ENCODE data around the gene DNAJC24.

DNA sequence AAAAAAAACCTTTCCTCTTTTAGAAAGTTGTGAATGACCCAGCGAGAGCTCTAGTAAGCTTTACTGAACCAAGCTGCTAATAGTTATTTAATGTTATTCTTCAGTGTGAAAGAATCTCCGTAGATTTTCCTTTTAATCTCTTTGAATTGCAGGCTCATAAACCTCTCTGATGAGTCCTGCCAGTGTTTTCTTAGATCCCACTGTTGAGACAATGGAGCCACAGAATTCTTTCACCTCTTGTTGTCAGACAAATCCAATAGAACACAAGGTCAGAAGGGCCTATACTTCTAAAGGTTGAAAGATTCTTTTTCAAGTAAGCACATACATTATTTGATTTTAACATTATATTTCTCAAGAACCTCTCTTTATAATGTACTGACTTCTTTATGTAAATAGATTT is 52.2 kb downstream of the DNAJC24 start:
- TF ChIP-seq, protein P1, sequence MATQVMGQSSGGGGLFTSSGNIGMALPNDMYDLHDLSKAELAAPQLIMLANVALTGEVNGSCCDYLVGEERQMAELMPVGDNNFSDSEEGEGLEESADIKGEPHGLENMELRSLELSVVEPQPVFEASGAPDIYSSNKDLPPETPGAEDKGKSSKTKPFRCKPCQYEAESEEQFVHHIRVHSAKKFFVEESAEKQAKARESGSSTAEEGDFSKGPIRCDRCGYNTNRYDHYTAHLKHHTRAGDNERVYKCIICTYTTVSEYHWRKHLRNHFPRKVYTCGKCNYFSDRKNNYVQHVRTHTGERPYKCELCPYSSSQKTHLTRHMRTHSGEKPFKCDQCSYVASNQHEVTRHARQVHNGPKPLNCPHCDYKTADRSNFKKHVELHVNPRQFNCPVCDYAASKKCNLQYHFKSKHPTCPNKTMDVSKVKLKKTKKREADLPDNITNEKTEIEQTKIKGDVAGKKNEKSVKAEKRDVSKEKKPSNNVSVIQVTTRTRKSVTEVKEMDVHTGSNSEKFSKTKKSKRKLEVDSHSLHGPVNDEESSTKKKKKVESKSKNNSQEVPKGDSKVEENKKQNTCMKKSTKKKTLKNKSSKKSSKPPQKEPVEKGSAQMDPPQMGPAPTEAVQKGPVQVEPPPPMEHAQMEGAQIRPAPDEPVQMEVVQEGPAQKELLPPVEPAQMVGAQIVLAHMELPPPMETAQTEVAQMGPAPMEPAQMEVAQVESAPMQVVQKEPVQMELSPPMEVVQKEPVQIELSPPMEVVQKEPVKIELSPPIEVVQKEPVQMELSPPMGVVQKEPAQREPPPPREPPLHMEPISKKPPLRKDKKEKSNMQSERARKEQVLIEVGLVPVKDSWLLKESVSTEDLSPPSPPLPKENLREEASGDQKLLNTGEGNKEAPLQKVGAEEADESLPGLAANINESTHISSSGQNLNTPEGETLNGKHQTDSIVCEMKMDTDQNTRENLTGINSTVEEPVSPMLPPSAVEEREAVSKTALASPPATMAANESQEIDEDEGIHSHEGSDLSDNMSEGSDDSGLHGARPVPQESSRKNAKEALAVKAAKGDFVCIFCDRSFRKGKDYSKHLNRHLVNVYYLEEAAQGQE (IDR thresholded peaks at IDR 0.05; ENCODE audit: unreplicated experiment) = no peak
- TF ChIP-seq EZH2phosphoT487 (IDR thresholded peaks at IDR 0.05; ENCODE audit: unreplicated experiment) (no peak), POLR2AphosphoS5 (IDR thresholded peaks at IDR 0.05; ENCODE audit: low read depth) (no peak), EZH2 (IDR thresholded peaks at IDR 0.05; ENCODE audit: low read depth, unreplicated experiment) (no peak), JUNB (IDR thresholded peaks at IDR 0.05; ENCODE audit: unreplicated experiment) (no peak)
- TF ChIP-seq, protein P2, sequence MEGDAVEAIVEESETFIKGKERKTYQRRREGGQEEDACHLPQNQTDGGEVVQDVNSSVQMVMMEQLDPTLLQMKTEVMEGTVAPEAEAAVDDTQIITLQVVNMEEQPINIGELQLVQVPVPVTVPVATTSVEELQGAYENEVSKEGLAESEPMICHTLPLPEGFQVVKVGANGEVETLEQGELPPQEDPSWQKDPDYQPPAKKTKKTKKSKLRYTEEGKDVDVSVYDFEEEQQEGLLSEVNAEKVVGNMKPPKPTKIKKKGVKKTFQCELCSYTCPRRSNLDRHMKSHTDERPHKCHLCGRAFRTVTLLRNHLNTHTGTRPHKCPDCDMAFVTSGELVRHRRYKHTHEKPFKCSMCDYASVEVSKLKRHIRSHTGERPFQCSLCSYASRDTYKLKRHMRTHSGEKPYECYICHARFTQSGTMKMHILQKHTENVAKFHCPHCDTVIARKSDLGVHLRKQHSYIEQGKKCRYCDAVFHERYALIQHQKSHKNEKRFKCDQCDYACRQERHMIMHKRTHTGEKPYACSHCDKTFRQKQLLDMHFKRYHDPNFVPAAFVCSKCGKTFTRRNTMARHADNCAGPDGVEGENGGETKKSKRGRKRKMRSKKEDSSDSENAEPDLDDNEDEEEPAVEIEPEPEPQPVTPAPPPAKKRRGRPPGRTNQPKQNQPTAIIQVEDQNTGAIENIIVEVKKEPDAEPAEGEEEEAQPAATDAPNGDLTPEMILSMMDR (conservative IDR thresholded peaks at IDR 0.05; ENCODE audit: low read depth in 2 of 2) = no peak

All from GM23338 (cell line).